ENCODE data around the gene CENPV.
"Not testable (repeated sequence)": the region's sequence is repeated elsewhere in the genome, so short reads cannot be mapped to it uniquely, and the experiment has no call there.

The CENPV gene

DNA sequence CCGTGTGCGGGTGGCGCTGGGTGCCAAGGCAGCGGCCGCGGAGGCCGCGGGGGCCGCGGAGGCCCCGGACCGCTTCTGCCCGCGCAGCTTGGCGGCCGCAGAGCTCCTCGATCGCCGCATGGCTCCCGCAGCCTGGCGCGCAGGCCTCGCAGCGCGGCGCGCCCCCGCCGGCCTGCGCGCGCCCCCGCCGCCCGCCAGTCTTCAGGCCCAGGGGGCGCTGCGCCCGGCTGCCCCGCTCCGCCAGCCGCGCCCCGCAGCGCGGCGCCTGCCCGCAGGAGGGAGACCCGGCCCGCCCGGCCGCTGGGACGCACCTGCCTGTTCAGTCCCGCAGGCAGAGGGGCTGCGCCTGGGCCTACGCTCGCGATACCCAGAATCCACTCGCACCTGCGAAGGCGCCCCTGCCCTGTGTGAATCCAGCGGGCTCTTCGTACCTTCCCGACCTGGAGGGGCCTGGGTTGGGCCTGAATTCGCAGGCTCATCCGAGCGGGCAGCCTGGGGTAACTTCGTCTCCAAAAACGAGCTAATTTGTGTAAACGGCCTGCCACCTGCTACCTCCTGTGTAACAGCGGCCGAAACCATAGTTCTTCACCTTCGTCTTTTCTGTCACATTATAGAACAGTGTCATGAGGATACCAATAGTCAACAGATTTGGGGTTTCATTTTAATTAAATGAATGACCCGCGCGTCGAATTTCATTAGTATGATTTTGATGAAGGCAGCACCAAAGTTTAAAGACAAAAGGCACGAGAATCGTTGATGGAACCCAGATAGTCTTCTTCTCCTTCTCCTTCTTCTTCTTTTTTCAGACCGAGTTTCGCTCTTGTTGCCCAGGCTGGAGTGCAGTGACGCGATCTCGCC lies at the start of gene CENPV:
Gene CENPV (minus strand): TSS at position 153 of the 858 bp plus-strand sequence. CDS start 33 bp downstream, at position 120.
- no peak for DNase-seq

DNA sequence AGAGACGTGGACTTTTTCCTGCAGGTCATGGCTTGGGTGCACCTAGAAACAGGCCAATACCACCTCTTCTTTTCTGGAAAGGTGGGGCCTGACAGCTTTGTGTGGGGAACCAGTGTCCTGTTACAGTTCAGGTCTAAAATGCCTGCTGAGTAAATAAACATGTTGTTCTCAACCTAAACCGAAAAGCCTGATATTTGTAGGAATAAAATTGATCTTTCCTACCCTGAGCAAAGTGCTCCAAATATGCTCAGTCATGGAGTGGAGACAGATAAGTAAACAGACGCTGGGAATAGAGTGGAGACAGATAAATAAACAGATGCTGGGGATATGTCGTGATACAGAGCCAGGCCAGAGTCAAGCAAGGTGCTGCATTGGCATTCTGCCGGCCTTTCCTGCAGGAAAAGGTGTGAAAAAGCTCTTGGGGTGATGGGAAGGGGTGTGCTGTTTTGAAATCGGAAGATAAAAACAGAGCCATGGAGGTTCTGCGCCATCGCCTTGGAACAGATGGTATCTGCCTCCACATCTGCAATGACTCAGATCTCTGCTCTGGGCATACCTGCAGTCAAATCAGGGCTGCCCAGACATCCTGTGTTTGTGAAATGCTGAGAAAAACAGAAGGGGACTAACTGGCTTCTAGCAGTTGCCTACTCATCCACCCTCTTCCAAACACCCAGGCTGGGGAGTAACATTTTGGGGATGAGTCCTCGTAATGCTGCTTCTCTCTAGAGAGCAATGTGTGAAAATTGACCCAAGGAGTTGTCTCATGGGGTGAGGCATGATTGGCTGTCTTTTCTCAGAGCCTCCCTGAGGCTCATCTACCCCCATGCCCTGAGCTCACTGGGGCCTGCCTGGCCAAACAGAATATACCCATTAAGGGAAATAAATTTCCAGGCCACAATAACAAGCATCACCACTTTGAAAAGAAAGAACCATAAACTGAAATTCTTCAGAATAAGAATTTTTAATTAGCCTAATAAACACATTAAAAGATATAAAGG lies 45.3 kb upstream of the CENPV start:
- no peak for DNase-seq

DNA sequence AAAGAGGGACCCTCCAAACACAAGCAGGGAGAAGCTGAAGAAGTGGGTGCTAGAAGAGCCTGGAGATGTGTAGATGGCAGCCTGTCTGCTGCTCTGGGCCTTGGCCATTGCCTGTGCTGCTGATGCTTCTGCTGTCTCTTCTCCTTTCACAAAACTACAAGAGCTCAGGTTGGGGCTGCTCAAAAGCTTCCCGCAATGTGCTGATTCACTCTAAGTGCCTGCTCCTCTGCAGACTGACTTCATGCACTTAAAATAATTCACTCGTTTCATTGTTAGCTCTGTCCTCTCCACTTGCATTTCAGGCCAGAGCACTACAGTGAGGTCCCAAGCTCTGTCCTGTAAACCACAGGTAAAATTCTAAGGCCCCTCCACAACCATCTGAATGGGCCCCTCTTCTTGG lies 43.4 kb upstream of the CENPV start:
- not testable (repeated sequence) for DNase-seq

DNA sequence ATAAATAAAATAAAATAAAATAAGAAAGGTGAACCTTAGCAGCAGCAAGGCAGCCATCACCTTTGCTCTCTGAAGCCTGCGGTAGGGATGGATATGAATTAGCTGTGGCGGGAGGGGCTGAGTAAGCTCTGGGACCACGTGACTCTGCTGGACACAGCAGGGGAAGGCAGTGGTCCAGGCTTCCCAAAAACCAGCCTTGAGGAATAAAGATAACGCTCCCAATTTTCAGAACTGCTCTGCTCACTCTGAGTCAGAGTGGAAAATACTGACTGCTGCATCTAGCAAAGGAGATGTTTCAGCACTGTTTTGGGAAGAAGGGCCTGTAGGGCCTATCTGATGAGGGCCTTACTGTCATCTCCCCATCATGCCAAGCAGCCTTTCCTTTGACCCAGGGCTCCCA lies 42.6 kb upstream of the CENPV start:
- not testable (repeated sequence) for DNase-seq

DNA sequence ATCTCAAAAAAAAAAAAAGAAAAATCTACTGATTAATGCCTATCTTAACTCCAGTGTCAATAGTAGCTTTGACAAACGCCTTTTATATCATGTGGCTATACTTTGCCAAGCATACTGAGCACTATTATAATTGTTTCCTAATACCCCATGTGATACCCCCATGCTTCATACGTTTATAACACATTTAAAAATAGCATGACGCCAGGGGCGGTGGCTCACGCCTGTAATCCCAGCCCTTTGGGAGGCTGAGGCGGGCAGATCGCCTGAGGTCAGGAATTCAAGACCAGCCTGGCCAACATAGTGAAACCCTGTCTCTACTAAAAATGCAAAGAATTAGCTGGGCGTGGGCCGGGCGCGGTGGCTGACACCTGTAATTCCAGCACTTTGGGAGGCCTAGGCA lies 39.2 kb upstream of the CENPV start:
- DNase-seq = not testable (repeated sequence)

DNA sequence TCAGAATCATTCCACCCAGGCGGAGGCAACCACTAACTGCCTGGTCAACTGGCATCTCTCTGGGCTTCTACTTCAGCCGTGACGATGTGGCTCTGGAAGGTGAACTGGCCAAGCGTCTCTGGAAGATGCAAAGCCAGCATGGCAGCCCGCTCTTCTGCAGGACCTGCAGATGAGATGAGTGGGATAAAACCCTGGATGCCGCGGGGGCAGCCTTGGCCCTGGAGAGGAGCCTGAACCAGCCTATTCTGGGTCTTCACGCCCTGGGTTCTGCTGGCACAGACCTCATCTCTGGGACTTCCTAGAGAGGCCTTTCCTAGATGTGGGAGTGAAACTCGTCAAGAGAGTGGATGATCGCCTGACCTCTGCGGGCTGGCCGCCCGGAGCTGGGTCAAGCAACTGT lies 38.2 kb upstream of the CENPV start:
- no peak for DNase-seq

DNA sequence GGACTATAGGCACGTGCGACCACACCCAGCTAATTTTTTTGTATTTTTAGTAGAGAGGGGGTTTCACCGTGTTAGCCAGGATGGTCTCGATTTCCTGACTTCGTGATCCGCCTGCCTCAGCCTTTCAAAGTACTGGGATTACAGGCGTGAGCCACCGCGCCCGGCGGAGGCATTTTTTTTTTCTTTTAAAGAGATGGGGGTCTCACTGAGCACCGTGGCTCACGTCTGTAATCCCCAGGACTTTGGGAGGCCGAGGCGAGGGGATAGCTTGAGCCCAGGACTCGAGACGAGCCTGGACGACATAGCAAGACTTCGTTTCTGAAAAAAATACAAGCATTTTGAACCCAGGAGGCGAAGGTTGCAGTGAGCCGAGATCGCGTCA lies 32.8 kb upstream of the CENPV start:
- DNase-seq = not testable (repeated sequence)

DNA sequence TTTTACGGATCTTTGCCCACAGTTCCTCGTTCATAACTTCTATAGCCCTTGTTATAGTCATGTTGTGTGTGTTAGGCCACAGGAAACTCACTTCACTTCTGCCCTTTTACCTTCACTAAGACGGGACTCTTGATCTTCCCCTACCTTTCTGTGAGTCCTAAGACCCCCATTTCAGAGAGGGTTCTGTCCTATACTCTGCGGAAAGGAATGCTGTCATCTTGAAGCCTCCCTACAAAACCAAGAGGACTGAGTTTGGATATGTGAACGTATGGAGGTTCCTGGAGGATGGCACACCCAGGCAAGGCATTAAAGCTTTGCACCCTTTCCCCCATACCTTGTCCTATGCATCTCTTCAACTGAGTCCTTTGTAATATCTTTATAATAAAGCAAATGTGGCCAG lies 31.3 kb upstream of the CENPV start:
- DNase-seq = no peak

DNA sequence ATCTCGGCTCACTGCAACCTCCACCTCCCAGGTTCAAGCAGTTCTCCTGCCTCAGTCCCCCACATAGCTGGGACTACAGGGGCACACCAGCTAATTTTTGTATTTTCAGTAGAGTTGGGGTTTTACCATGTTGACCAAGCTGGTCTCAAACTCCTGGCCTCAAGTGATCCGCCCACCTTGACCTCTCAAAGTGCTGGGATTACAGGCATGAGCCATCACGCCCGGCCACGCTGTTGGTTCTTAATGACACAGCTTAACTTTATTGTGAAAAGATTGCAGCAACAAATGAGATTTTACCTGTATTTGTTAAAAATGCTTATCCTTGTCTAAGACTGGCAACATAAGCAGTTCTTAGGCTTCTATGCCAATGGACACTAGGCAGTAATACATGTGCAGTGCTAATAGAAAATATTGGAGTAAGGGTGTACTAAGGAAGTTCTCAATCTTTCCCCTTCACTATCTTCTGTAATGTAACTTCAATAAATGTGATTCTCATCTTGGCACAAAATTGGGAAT lies 30.6 kb upstream of the CENPV start:
- DNase-seq = no peak

DNA sequence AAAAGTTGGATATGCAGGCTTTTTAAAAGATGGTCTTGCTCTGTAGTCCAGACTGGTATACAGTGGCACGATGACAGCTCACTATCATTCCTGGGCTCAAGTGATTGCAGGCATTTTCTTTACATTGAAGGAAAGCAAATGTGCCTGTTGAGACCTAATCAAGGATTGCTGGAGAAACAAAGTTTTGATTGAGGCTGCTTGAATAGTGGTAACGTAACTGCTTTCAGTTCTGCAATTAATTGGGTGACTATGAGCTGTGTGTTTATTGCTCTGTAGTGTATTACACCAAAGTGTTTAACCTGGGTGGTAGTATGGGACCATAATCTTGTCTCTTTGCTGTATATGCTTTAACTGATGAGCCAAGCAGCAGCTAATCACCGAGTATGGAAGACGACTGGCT lies 29.9 kb upstream of the CENPV start:
- DNase-seq = no peak

DNA sequence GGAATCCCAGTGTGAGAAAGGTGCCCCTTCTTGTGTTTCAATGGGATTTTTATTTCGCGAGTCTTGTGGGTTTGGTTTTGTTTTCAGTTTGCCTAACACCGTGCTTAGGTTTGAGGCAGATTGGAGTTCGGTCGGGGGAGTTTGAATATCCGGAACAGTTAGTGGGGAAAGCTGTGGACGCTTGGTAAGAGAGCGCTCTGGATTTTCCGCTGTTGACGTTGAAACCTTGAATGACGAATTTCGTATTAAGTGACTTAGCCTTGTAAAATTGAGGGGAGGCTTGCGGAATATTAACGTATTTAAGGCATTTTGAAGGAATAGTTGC lies 28.2 kb upstream of the CENPV start:
- no peak for DNase-seq

DNA sequence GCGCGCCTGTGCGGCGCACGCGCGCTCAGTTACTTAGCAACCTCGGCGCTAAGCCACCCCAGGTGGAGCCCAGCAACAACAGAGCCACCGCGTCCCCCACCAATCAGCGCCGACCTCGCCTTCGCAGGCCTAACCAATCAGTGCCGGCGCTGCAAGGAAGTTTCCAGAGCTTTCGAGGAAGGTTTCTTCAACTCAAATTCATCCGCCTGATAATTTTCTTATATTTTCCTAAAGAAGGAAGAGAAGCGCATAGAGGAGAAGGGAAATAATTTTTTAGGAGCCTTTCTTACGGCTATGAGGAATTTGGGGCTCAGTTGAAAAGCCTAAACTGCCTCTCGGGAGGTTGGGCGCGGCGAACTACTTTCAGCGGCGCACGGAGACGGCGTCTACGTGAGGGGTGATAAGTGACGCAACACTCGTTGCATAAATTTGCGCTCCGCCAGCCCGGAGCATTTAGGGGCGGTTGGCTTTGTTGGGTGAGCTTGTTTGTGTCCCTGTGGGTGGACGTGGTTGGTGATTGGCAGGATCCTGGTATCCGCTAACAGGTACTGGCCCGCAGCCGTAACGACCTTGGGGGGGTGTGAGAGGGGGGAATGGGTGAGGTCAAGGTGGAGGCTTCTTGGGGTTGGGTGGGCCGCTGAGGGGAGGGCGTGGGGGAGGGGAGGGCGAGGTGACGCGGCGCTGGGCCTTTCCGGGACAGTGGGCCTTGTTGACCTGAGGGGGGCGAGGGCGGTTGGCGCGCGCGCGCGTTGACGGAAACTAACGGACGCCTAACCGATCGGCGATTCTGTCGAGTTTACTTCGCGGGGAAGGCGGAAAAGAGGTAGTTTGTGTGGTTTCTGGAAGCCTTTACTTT lies 27.6 kb upstream of the CENPV start, which contains the start of gene UBB:
Gene UBB (plus strand): TSS at position 452 of the 856 bp plus-strand sequence. CDS start 817 bp downstream, outside the sequence.
- DNase-seq = peak; percentile 91

DNA sequence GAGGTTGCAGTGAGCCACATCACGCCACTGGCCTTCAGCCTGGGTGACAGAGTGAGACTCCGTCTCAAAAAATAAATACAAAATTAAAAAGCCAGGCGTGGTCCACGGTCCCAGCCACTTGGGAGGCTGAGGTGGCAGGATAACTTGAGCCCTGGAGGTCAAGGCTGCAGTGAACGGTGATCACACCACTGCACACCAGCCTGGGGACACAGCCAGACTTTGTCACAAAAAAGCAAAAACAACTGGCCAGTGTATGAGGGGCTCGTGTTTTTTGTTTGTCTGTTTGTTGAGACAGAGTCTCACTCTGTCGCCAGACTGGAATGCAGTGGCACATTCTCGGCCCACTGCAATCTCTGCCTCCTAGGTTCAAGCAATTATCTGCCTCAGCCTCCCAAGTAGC lies 26.4 kb upstream of the CENPV start:
- no peak for DNase-seq

DNA sequence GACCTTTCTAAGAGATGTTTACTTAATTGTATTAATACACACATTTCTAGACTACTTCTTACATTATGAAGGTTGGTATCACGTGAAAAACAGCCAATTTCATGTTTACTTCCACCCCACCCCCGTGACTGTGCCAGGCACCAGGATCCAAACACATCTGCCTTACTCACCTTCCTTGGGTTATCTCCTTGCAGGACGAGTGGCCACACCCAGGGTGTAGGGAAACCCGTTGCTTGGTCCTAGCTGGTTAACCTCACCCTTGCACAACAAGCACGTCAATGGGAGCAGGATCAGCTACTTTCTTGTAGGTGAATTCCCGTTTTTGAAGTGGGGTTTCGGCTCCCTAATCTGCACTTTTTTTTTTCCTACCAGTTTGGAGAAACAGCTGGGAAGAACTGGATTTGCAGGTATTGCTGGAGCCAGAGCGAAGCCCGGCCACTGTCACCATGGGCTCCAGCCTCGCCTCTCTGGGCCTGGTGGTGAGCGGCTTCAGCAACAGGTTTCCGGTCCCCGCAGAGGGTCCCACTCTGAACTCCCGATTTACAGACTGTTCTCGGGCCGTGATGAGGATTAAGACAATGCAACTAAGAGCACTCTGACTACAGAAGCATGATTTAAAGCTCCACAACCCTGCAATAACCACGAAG lies 25.5 kb upstream of the CENPV start:
- DNase-seq = no peak

DNA sequence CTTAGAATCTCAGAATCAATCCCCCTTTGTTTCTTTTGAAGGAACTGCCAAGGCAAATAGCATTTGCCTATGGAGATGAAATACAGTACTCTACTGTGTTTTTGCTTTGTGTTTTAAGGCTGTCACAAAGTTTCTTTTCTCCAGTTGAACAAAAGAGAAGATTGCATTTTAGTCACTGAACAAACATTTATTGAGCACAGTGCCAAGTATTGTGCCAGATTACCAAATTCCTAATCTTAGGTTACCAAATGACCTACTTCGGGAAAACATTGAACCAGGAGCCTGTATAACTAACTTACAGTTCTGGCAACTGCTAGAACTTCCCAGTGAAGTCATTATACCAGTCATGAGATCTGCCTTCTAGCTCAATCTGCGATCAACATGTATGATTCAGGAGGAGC lies 24.7 kb upstream of the CENPV start:
- no peak for DNase-seq

DNA sequence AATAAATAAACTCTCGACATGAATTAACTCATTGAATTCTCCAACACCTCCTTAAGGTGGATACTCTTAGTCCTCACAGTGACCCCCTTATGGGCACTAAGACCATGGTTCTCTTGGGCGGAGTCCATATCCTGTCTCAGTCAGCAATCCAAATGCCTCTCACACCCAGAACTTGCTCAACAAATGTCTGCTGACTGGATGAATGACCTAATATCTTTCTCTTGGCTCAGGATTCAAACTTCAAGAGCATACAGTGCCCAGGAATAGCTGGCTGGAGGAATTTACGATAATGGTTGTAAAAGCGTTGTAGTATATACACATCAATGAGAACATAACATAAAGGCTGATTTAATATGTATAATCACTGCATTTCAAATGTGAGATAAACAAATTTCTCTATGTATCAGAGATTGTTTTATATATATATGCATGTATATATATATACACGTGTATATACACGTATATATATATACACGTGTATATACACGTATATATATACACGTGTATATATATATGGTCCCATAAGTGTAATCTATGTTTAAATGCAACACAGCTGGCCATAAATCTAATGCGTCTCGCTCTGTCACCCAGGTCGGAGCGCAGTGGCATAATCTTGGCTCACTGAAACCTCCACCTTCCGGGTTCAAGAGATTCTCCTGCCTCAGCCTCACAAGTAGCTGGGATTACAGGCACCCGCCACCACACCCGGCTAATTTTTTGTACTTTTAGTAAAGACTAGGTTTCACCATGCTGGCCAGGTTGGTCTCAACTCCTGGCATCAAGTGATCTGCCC lies 21.1 kb upstream of the CENPV start:
- no peak for DNase-seq

DNA sequence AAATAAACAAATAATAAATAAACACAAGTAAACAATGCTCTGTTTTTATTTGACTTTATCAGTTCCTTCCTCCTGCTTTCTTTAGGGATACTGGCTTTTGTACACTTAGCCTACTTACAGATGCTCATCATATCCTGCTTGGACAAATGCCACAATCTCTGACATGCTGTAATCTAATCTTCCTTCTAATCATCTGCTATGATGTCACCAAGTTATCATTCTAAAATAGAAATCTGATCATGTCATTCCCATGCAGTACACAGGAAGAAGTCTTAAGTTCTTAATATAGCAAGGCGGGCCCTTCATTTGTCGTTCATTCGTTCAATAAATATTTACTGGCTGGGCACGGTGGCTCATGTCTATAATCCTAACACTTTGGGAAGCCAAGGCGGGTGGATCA lies 18.5 kb upstream of the CENPV start:
- no peak for DNase-seq

DNA sequence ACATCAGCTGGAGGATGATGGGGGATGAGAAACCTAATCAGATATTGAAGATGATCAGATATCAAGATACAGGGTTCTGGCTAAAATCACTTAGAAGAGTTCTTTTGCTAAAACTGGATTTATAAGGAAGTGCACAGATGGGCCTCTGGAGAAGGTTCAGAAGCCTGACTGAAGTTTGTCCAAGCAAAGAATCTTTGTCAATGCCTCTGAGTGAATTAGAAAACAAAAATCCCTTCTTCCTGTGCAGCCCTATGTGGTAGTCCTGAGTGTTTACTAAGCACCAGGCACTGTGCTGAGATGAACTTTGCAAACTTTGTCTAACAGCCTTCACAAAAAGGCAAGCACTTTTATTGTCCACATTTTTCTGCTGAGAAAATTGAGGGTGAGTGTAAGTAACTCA lies 11.4 kb upstream of the CENPV start:
- DNase-seq = no peak

DNA sequence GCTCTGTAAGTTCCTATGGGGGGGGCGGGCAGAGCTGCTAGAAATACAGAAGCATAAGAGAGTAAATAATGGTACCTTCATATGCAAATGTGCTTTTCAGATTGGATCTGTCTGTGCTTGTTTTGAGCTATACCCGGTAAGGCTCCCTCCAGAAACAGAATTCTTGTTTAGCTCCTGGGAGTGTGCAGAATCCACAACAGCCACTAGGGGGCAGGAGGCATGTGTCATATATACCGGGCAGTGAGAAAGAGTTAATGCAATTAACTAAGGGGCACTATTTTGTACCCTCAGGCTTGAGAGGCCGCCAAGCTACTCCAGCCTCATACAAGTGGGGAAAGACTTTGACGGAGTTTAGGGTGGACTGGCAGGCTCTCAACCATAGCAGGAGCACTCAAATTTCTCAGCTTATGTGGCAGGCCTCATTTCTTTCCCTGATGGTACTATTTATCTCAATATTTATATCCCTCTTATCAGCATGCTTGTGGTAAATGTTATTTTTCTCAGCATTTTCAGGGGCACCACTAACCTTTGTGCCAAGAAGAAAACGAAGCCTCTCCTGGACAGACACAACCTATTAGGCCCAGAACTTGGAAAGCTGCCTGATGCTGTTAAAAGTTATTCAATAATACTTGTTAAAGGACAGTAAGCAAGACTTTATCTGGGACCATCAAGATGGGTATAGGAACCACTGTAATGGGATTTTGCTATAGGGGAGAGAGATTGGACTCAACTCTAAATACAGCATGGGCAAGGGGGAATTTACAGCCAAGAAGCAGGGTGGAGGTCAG lies 10.7 kb upstream of the CENPV start:
- DNase-seq = peak; percentile 38

DNA sequence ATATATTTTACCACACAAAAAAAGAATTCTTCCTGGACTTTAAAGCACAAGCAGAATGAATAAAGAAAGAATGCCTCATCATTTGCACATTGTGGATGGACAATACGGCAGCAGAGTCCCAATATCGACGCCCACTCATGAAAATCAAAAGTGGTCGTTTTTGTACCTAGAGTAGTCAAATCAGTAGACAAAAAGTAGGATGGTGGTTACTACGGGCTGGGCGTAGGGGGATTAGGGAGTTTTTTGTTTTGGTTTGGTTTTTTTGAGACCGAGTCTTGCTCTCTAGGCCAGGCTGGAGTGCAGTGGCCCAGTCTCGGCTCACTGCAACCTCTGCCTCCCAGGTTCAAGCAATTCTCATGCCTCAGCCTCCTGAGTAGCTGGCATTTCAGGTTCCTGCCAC lies 8.6 kb upstream of the CENPV start:
- DNase-seq = no peak
